Measurements from ENCODE around the gene RIMBP2.

RIMBP2 gene

GRCh38 chr12:130560321-130560720 lies 155.8 kb downstream of the RIMBP2 start:
- DNase-seq: no peak

- DNase-seq: no peak
These were observed 156.3 kb downstream of the RIMBP2 start for GRCh38 chr12:130559806-130560205.

GRCh38 chr12:130557886-130558765 lies 158.0 kb downstream of the RIMBP2 start:
- DNase-seq: no peak

DNA sequence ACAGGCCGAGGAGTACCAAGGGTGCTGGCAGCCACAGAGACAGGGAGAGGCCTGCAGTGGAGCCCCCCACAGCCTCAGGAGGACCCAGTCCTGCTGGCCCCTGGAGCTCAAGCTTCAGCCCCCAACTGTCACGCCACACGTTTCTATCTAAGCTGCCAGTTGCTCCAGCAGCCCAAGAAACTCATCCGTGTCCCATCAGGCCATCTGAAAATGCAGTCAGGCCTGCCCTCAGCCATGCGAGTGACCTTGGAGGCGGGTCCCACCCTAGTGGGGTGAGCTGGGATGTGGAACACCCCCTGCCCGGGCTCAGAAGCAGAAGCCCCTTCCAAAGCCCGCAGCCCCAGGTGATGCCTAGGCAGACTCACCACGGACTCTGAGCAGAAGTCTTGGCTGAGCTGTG lies 158.9 kb downstream of the RIMBP2 start:
- no peak for DNase-seq

DNA sequence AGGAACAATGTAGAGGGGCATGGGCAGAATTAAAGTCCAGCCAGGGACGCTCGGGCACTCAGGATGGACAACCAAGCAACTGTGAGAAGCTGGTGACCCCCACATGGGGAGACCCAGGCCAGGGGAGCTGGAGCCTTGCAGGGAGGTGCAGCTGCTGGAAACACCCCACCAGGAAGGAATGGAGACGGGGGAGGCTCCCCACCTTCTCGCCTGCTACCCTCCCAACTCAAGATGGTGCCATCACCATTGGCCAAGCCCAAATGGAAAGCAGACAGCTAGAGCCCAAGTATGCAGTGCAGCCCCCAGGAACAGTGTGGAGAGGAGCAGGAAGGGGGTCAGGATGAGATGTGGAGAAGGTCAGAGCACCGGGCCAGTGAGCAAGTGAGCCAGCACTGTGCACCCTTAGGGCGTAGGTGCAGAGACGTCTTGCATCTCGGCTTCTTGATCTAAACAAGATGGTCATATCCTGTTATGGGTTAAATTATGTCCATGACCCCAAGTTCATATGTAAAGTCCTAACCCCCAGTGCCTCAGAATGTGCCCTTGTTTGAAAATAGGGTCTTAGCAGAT lies 159.5 kb downstream of the RIMBP2 start:
- DNase-seq: no peak

GRCh38 chr12:130555628-130556485 lies 160.2 kb downstream of the RIMBP2 start:
- DNase-seq: no peak

- no peak for DNase-seq
These were observed 160.9 kb downstream of the RIMBP2 start for GRCh38 chr12:130555221-130555620.

- DNase-seq: no peak
These were observed 163.6 kb downstream of the RIMBP2 start for GRCh38 chr12:130552483-130552996.

GRCh38 chr12:130549361-130549760 lies 166.7 kb downstream of the RIMBP2 start:
- DNase-seq: no peak

GRCh38 chr12:130547480-130548155 lies 168.5 kb downstream of the RIMBP2 start:
- no peak for DNase-seq

GRCh38 chr12:130546494-130546893 lies 169.6 kb downstream of the RIMBP2 start:
- DNase-seq: no peak

DNA sequence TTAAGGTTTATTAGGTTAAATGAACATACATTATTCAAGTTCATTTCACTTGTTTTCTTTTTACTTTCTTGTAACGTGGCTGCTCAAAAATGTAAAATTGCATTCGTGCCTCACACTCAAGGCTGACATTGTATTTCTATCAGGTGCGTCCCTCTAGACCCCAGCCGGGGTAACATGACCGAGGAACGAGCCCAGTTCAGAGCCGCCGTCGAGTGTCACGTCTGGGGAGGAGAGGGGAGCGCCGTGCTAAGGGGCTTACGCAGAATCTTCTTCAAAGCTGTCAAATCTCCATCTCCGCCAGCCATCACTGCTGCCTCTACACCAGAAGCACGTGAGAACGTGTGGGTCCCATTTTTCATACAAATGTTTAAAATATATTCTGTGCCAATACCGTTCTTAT lies 170.6 kb downstream of the RIMBP2 start:
- no peak for DNase-seq

DNA sequence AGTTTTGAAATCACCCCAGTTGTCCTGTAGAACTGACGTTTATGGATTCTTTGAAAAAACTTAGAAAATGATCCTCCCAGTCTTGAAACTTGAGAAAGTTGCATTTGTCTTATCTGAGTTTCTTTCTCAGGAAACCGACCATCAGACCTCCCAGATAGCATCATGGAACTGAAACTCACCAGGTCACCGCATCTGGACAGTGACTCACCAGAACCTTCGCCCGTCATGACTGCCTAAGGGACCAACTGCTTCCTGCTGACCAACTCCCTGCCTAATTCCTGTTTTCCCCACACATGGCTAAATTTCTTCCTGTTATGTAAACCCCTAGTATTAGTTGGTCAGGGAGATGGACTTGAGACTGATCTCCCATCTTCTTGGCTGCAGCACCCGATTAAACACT lies 175.7 kb downstream of the RIMBP2 start:
- DNase-seq: no peak

DNA sequence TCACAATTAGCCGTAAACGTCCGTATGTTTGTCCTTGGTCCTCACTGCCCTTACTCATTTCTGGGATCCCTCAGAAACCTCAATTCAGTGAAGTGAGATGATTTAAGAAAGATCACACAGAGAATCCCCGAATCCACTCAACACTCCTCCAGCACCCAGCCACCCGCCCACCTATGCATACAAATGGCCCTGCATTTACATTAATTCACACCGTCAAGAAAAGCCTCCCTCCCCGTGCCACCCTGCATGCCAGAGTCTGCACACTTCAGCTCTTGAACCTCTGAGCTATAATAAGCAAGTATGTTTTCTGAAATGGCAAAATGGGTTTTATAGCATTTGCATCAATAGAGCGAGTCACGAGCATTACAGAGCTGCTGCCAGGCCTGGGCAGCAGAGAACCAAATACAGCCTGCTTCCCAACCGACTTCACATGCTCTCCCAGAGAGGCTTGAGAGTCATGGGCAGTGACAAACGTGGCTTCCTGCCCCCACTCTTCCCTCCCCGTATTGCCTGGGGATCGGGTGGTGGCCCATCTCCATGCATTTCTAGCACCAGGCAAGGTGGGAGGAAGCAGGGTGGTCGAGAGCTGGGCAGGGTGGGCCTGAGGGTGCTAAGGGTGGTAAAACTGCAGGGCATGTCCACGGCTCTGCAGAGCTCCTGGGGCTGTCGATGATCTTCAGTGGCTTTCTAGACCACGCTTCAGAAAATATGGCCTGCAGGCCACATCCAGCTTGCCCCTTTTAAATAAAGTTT lies 177.6 kb downstream of the RIMBP2 start:
- no peak for DNase-seq

GRCh38 chr12:130537655-130538054 lies 178.4 kb downstream of the RIMBP2 start:
- no peak for DNase-seq

DNA sequence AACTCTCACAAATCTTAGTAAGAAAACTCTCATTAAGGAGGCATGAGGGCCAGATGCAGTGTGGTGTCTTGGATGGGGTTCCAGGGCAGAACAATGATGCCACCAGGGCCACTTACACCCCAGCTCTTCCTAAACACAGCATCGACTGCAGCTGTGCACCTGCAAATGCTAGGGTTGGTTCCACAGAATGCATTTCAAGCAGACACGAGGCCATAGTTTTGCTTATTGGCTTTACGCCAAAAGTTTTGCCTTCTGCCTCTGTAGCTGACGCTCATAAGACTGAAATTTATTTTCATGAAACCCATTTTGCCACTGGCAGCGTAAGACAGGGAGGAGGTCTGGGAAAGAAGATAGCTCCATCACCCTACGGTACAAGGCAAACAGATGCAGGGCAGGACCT lies 179.0 kb downstream of the RIMBP2 start:
- DNase-seq: no peak

GRCh38 chr12:130530429-130530828 lies 185.7 kb downstream of the RIMBP2 start:
- no peak for DNase-seq

- DNase-seq: no peak
These were observed 186.3 kb downstream of the RIMBP2 start for GRCh38 chr12:130529781-130530180.

DNA sequence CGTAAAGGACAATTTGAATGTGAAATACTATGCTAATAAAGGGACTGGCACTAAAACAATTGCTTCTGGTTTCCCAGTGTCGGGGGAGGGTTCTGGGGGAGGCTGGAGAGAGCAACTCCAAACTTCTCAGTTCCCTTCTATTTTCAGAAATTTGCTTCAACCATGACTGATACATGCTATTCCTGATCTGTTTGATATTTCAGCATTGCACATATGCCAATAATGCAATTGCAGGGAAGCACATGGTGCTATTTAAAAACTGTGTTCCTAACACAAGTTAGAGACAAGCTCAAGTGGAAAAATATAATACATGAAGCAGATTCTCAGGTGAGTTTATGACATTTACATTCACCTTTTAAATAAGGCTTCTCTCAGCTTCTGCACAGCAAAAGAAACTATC lies 188.9 kb downstream of the RIMBP2 start:
- DNase-seq: no peak

GRCh38 chr12:130526813-130527212 lies 189.3 kb downstream of the RIMBP2 start:
- DNase-seq: no peak

- DNase-seq: no peak
These were observed 190.5 kb downstream of the RIMBP2 start for GRCh38 chr12:130525384-130526172.
